Measurements from ENCODE around the gene CRMP1.
A peak's percentile ranks its signal among the peaks of the same experiment; 100 is the strongest.

CRMP1 gene

GRCh38 chr4:5808081-5808741 is 84.7 kb downstream of the CRMP1 start:
- Histone ChIP-seq H3K36me3 (ENCODE audit: control insufficient read depth, insufficient read depth, low read length) (peaks cover 5% of the 10 kb centered on the region), H3K4me3 (ENCODE audit: low read length) (no peak overlapping the region), H3K9ac (ENCODE audit: low read length) (no peak overlapping the region), H3K9me3 (ENCODE audit: control insufficient read depth, low read length) (no peaks in the 10 kb centered on the region), H3K27me3 (ENCODE audit: control insufficient read depth, insufficient read depth, low read length) (no peaks in the 10 kb centered on the region), H3K4me1 (ENCODE audit: control insufficient read depth, insufficient read depth, low read length) (no peaks in the 10 kb centered on the region)

GRCh38 chr4:5805270-5805669 is 87.6 kb downstream of the CRMP1 start:
- Histone ChIP-seq H3K4me1 (ENCODE audit: control insufficient read depth, insufficient read depth, low read length) (no peaks in the 10 kb centered on the region), H3K9me3 (ENCODE audit: control insufficient read depth, low read length) (no peaks in the 10 kb centered on the region), H3K9ac (ENCODE audit: low read length) (no peak overlapping the region), H3K36me3 (ENCODE audit: control insufficient read depth, insufficient read depth, low read length) (peaks cover 4% of the 10 kb centered on the region), H3K4me3 (ENCODE audit: low read length) (no peak overlapping the region), H3K27me3 (ENCODE audit: control insufficient read depth, insufficient read depth, low read length) (no peaks in the 10 kb centered on the region)

- Histone ChIP-seq H3K36me3 (ENCODE audit: control insufficient read depth, insufficient read depth, low read length) (no peaks in the 10 kb centered on the region), H3K9me3 (ENCODE audit: control insufficient read depth, low read length) (no peaks in the 10 kb centered on the region), H3K27me3 (ENCODE audit: control insufficient read depth, insufficient read depth, low read length) (no peaks in the 10 kb centered on the region), H3K9ac (ENCODE audit: low read length) (no peak overlapping the region), H3K4me1 (ENCODE audit: control insufficient read depth, insufficient read depth, low read length) (no peaks in the 10 kb centered on the region), H3K4me3 (ENCODE audit: low read length) (no peak overlapping the region)
Measured at GRCh38 chr4:5804656-5805055, 88.2 kb downstream of the CRMP1 start.

- Histone ChIP-seq H3K4me3 (ENCODE audit: low read length) (no peak overlapping the region), H3K9me3 (ENCODE audit: control insufficient read depth, low read length) (no peaks in the 10 kb centered on the region), H3K4me1 (ENCODE audit: control insufficient read depth, insufficient read depth, low read length) (no peaks in the 10 kb centered on the region), H3K27me3 (ENCODE audit: control insufficient read depth, insufficient read depth, low read length) (no peaks in the 10 kb centered on the region), H3K9ac (ENCODE audit: low read length) (no peak overlapping the region), H3K36me3 (ENCODE audit: control insufficient read depth, insufficient read depth, low read length) (no peaks in the 10 kb centered on the region)
Measured at GRCh38 chr4:5802565-5802964, 90.3 kb downstream of the CRMP1 start.

- Histone ChIP-seq H3K9ac (ENCODE audit: low read length) (no peak overlapping the region), H3K36me3 (ENCODE audit: control insufficient read depth, insufficient read depth, low read length) (no peaks in the 10 kb centered on the region), H3K9me3 (ENCODE audit: control insufficient read depth, low read length) (no peaks in the 10 kb centered on the region), H3K4me1 (ENCODE audit: control insufficient read depth, insufficient read depth, low read length) (no peaks in the 10 kb centered on the region), H3K27me3 (ENCODE audit: control insufficient read depth, insufficient read depth, low read length) (no peaks in the 10 kb centered on the region), H3K4me3 (ENCODE audit: low read length) (no peak overlapping the region)
Measured at GRCh38 chr4:5801696-5802095, 91.2 kb downstream of the CRMP1 start.

DNA sequence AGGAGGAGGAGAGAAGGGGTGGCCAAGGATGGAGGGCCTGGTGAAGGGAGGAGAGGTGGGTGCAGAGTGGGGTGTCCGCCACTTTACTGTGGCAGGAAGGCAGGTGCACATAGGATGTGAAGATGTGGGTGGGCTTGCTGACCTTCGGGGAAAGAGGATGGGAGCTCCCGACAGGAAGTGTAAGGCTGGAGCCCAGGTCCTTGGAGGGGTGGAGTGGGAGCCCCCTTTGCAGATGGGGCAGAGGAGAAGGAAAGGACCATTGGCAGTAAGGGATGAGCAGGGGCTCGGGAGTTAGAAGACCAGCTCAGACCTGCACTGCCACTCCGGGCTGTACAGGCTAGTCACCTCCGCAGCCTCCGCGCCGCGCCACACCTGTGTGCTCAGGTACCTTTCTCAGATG is 92.4 kb downstream of the CRMP1 start:
- H3K9me3 ChIP-seq (ENCODE audit: control insufficient read depth, low read length): no peaks in the 10 kb centered on the region
- no peaks in the 10 kb centered on the region for H3K27me3 ChIP-seq (ENCODE audit: control insufficient read depth, insufficient read depth, low read length)
- H3K4me3 ChIP-seq (ENCODE audit: low read length): no peak overlapping the region
- H3K9ac ChIP-seq (ENCODE audit: low read length): no peak overlapping the region
- no peaks in the 10 kb centered on the region for H3K36me3 ChIP-seq (ENCODE audit: control insufficient read depth, insufficient read depth, low read length)
- no peaks in the 10 kb centered on the region for H3K4me1 ChIP-seq (ENCODE audit: control insufficient read depth, insufficient read depth, low read length)

GRCh38 chr4:5799406-5799805 is 93.5 kb downstream of the CRMP1 start:
- Histone ChIP-seq H3K9ac (ENCODE audit: low read length) (no peak overlapping the region), H3K4me1 (ENCODE audit: control insufficient read depth, insufficient read depth, low read length) (no peaks in the 10 kb centered on the region), H3K4me3 (ENCODE audit: low read length) (no peak overlapping the region), H3K9me3 (ENCODE audit: control insufficient read depth, low read length) (no peaks in the 10 kb centered on the region), H3K36me3 (ENCODE audit: control insufficient read depth, insufficient read depth, low read length) (no peaks in the 10 kb centered on the region), H3K27me3 (ENCODE audit: control insufficient read depth, insufficient read depth, low read length) (no peaks in the 10 kb centered on the region)

DNA sequence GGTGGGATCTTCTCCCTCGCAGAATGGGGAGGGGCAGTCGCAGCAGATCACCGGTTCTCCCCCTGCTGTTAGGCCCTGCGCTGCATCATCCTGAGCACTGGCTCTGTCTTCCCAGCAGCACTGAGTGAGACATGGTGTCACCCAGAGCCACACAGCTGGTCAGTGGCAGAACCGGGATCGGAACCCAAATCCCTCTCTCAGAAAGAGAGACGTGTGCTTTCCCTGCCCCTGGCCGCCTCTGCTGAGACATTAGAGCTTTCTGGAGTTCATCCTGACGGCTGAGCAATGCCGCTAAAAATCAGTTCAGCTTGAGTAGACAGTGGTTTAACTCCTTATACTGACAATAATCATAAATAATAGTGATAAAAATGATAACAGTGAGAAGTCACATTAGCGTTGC is 93.9 kb downstream of the CRMP1 start:
- H3K4me1 ChIP-seq (ENCODE audit: control insufficient read depth, insufficient read depth, low read length): no peaks in the 10 kb centered on the region
- H3K9me3 ChIP-seq (ENCODE audit: control insufficient read depth, low read length): no peaks in the 10 kb centered on the region
- no peaks in the 10 kb centered on the region for H3K27me3 ChIP-seq (ENCODE audit: control insufficient read depth, insufficient read depth, low read length)
- no peak overlapping the region for H3K4me3 ChIP-seq (ENCODE audit: low read length)
- no peak overlapping the region for H3K9ac ChIP-seq (ENCODE audit: low read length)
- no peaks in the 10 kb centered on the region for H3K36me3 ChIP-seq (ENCODE audit: control insufficient read depth, insufficient read depth, low read length)

DNA sequence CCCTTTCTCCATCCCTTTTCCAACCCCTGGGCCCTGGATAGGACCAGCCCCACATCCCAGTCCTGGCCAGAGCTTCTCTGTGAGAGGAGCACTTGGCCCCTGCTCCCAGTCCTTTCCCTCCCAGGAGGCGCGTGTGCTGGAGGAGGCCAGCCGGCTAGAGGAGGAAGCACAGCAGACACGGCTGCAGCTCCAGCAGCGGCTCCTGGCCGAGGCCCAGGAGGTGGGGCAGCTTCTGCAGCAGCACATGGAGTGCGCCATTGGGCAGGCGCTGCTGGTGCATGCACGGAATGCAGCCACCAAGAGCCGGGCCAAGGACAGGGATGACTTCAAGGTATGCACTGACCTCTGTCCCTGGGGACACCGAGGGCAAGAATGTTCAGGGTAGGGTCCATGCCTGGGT is 94.4 kb downstream of the CRMP1 start:
- Histone ChIP-seq H3K27me3 (ENCODE audit: control insufficient read depth, insufficient read depth, low read length) (no peaks in the 10 kb centered on the region), H3K4me3 (ENCODE audit: low read length) (no peak overlapping the region), H3K9ac (ENCODE audit: low read length) (no peak overlapping the region), H3K9me3 (ENCODE audit: control insufficient read depth, low read length) (no peaks in the 10 kb centered on the region), H3K4me1 (ENCODE audit: control insufficient read depth, insufficient read depth, low read length) (no peaks in the 10 kb centered on the region), H3K36me3 (ENCODE audit: control insufficient read depth, insufficient read depth, low read length) (no peaks in the 10 kb centered on the region)

DNA sequence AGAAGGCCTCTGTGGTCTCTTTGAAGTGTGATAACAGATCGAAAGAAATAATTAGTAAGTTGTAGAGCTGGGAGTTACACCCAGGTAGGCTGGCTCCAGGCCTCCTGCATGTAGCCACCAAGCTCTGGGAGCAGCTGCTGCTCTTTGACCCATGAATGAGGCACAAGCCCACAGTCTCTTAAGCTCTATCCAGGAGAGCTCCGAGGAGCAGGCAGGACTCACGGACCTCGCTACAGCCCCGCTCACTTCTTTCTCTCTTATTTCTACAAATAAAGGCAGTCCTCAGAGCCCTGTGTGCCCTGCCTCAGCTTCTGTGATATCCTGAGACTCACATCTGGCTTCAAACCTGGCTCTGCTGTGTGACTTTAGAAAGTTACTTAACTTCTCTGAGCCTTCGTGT is 95.0 kb downstream of the CRMP1 start:
- peak overlapping the region; percentile 3 for H3K9ac ChIP-seq (ENCODE audit: low read length)
- no peaks in the 10 kb centered on the region for H3K9me3 ChIP-seq (ENCODE audit: control insufficient read depth, low read length)
- no peaks in the 10 kb centered on the region for H3K27me3 ChIP-seq (ENCODE audit: control insufficient read depth, insufficient read depth, low read length)
- no peaks in the 10 kb centered on the region for H3K4me1 ChIP-seq (ENCODE audit: control insufficient read depth, insufficient read depth, low read length)
- H3K4me3 ChIP-seq (ENCODE audit: low read length): no peak overlapping the region
- no peaks in the 10 kb centered on the region for H3K36me3 ChIP-seq (ENCODE audit: control insufficient read depth, insufficient read depth, low read length)

GRCh38 chr4:5796976-5797375 is 95.9 kb downstream of the CRMP1 start:
- Histone ChIP-seq H3K9me3 (ENCODE audit: control insufficient read depth, low read length) (no peaks in the 10 kb centered on the region), H3K4me1 (ENCODE audit: control insufficient read depth, insufficient read depth, low read length) (no peaks in the 10 kb centered on the region), H3K27me3 (ENCODE audit: control insufficient read depth, insufficient read depth, low read length) (no peaks in the 10 kb centered on the region), H3K36me3 (ENCODE audit: control insufficient read depth, insufficient read depth, low read length) (no peaks in the 10 kb centered on the region), H3K9ac (ENCODE audit: low read length) (no peak overlapping the region), H3K4me3 (ENCODE audit: low read length) (no peak overlapping the region)

DNA sequence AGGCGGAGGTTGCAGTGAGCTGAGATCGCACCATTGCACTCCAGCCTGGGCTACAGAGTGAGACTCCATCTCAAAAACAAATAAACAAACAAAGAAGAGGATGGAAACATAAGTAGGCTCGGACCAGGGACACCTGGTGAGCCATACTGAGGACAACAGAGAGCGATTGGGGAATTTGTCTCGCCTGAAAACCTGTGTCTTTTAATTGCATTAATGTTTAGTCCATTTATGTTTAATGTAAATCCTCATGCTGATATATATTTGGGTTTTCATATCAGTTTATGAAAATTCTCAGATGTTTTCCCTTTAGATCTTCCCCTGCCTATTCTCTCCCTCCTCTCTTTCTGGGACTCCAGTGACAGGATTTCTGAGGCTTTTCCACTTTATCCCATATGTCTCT is 97.3 kb downstream of the CRMP1 start:
- Histone ChIP-seq H3K27me3 (ENCODE audit: control insufficient read depth, insufficient read depth, low read length) (no peaks in the 10 kb centered on the region), H3K9me3 (ENCODE audit: control insufficient read depth, low read length) (no peaks in the 10 kb centered on the region), H3K4me3 (ENCODE audit: low read length) (no peak overlapping the region), H3K36me3 (ENCODE audit: control insufficient read depth, insufficient read depth, low read length) (no peaks in the 10 kb centered on the region), H3K4me1 (ENCODE audit: control insufficient read depth, insufficient read depth, low read length) (no peaks in the 10 kb centered on the region), H3K9ac (ENCODE audit: low read length) (no peak overlapping the region)

- Histone ChIP-seq H3K36me3 (ENCODE audit: control insufficient read depth, insufficient read depth, low read length) (no peaks in the 10 kb centered on the region), H3K27me3 (ENCODE audit: control insufficient read depth, insufficient read depth, low read length) (no peaks in the 10 kb centered on the region), H3K9me3 (ENCODE audit: control insufficient read depth, low read length) (no peaks in the 10 kb centered on the region), H3K4me1 (ENCODE audit: control insufficient read depth, insufficient read depth, low read length) (no peaks in the 10 kb centered on the region), H3K4me3 (ENCODE audit: low read length) (no peak overlapping the region), H3K9ac (ENCODE audit: low read length) (no peak overlapping the region)
Measured at GRCh38 chr4:5793514-5793913, 99.4 kb downstream of the CRMP1 start.
